GM18505 (cell line): Measurements from ENCODE around the gene SLC25A1.
A peak's percentile ranks its signal among the peaks of the same experiment; 100 is the strongest.

ENCODE experiments used
- ATAC-seq: cut with Tn5 transposase; IDR thresholded peaks from one replicate; pipeline ENCODE4 v1.9.1; 2021; ENCODE audit not compliant: unreplicated experiment
- POLR2A ChIP-seq: IDR thresholded peaks from 4 replicates; pipeline ENCODE4 v1.6.1; 2011; ENCODE audit warnings: borderline replicate concordance; ENCODE audit not compliant: insufficient read depth, insufficient read length; ENCODE audit errors: extremely low read depth

The SLC25A1 gene

DNA sequence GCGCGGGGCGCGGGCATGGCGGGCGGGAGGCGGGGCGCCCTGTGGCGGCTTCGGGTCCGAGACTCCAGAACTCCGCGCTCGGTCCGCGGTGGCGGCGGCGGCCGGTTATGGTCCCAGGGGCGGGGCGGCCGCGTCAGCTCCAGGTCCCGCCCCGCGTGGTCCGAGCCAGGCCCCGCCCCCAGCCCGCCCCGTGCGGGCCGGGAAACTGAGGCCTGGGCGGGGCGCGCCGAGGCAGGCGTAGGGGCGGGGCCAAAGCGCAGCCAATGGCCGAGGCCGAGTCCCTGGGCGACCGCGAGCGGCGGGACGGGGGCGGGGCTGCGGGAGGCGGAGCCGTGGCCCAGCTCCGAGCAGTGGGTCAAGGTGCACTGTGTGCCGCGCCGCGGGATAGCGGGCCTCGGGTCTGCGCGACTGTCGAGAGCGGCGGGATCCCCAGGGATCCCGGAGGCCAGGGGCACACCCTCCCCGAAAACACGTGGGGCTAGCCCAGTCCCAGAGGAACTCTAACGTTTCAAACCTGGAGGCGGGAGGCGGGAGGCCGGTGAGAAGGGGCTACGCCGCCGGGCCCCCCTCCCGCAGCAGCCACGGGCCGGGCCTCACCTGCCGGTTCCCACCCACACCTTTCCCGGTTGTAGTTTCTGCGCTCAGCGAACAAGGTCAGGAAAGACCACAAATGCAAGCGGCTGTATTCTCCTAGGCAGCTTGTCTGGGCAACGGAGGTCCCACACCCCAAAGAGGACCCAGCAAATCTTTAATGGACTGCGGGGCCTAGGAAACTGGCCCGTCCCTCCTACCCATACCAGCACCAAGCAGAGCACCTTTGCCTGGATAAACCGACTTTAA lies at the start of gene SLC25A1:
SLC25A1 (minus strand) TSS at position 80 of the 840 bp plus-strand sequence; CDS start at position 17, 63 bp downstream.
- TF ChIP-seq POLR2A, result peak; percentile 51
- ATAC-seq, result peak; percentile 57

DNA sequence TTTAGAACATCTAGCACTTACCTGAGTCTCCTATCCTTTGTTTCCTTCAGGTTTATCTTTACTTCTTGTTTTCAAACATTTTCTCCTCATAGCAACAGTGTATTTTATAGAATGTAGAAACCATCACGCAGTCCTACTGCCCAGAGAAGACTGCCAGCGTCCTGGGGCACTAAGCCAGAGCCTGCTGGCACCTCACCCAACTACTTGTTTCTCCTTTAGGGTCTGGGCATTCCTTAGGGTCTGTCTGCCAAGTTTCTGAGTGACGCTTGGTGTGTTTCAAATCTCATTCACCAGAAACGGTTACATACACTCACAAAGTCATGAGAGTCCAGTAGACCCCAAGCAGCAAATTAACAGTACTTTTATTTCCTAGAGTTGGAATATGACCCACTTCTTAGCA lies 49.6 kb upstream of the SLC25A1 start:
- ATAC-seq, result no peak
- TF ChIP-seq POLR2A, result no peak

DNA sequence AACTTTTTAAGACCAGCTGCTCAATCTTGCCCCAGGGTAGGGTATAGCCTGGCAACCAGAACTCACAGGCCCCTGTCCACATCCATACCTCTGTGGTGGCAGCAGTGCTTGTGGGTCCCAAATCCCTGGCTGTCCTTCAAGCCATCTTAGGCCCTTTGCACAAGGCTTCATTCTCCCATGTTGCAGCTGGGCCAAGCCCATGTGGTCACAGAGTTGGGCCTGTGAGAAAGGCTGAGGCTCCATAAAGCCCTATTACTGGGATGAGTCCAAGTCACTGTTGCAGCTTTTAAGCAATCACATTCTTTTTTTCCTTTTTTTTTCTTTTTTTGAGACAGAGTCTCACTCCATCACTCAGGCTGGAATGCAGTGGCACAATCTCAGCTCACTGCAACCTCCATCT lies 47.9 kb upstream of the SLC25A1 start:
- no peak for TF ChIP-seq POLR2A
- no peak for ATAC-seq

DNA sequence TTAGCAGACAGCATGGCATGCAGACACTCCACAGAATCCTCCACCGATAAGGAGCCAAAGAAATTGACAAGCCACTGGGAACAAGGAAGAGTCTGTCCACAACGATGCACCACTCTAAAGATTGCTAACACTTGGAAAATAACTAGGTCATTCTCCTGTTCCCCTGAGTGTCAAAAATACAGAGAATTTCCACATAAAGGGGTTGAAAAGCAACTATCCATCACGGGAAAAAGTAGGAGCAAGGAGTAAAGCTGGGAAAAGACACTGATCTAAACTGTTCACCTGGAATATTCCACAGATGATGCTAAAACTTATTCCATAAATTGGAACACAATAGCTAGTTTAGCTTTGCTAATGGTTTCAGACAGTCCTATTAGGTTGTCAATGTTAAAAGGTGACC lies 47.0 kb upstream of the SLC25A1 start:
- ATAC-seq, result no peak
- no peak for TF ChIP-seq POLR2A

DNA sequence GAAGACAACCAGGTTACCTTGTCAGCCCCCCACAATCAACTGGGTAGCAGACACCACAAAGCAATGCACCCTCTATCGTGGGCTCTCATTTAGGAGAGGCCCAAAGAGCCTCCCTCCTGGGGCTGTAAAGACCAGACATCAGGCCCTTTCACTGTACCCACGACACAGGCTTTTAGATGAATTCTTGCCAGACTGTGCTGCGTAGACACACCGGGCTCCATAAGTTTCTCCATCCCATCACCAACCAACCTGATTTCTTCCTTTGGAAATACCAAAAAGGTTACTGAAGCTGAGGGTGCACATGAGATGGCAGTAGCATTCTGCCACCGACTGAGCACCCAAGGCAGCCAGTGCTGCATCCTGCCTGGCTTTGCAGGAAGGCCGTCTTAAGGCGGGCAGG lies 46.4 kb upstream of the SLC25A1 start:
- no peak for TF ChIP-seq POLR2A
- ATAC-seq, result no peak

DNA sequence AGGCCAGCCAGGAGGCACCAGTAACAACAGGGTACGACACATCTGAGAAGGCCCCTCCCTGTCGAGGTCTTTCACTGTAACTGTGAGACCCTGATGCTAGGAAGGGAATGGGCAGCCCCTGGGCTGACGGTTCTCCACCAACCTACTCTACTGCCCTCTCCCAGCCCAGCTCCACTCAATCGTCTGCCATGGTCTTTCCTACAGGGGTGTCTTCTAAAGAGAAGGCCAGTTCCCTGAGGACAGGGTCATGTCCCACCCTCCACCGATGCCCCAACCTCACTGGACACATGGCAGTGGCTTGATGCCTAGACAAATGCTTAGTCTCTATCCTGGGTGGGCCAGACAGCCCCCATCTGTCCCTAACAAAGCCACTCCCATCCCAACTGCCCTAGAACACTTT lies 46.0 kb upstream of the SLC25A1 start:
- ATAC-seq, result no peak
- no peak for TF ChIP-seq POLR2A

DNA sequence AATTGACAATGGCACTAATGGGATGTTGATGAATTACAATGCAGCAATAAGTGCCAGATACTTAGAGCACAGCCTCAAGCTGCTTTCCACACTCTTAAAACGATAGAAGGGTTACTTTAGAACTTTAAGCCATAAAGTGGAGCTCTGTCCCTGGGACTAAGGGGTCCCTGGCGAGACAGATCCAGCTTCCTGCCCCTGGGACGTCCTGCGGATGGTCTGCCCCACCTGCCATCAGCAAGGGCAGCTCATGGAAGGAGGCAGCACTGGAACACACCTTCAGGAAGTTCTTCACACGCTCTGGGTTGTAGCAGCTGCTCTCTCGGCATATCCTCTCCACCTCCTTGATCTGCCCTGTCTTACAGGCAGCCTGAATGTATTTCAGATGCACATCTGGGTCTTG lies 45.1 kb upstream of the SLC25A1 start:
- no peak for ATAC-seq
- TF ChIP-seq POLR2A, result no peak

DNA sequence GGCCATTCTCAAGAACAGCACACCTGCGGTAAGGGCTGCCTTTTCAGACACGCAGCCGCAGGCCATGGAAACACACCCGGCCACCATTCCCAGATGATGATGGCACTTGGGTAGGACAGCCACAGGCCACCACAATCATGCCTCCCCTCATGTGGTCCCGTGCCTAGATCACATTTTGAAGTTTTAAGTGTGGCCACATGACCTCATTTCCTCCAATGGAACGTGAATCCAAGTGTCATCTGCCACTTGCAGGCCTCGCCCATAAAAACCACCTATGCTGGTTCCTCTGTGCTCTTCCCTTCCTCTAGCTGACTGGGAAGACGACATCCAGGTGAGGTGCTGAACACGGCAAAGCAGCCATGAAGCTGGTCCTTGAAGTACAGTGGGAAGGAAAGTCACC lies 44.6 kb upstream of the SLC25A1 start:
- ATAC-seq, result no peak
- TF ChIP-seq POLR2A, result no peak

DNA sequence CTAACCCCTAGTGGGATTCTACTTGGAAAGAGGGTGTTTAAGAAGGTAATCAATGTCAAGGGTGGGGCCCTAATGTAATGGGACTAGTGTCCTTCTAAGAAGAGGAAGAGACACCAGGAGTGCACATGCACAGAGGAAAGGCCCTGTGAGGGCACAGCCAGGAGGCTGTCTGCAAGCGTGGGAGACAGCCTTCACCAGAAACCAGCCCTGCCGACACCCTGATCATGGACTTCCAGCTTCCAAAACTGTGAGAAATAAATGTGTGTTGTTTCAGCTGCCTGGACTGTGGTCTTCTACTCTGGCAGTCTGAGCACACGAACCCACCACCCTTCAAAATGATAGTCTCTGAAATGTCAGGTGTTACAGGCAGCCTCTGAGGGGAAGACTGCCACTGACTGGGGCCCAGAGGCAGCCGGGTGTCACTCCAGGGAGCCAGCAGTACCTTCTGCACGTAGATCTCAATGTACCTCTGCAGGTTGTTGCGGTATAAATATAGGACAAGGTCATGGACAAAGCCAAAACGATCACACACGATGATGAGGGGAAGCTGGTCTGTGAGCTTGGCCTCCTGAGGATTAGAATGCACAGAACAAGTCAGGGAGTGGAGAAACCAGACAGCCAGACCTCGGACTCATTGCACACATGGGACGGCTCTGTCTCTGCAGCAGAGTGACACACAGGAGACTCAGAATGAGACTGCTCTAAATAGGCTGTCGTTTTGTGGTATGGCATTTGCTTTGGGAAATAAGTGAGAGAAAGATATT lies 43.9 kb upstream of the SLC25A1 start:
- ATAC-seq, result no peak

DNA sequence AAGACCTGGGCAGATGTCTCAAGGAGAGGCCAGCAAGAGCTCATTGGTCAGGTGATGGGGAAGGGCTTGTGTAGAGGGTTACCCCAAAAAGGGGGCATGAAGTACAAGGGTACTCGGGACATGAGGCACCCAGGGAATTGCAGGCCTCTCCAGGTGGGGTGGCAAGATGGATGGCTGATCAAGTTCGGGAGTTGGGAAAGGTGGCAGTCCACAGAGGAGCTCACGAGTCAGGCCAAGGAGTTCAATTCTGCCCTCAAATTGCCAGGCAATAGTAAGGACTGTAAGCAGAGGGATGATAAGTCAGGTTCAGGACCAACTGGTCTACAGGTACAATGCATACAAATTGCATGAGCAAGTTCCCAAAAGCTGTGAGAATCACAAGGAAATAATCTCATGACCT lies 42.3 kb upstream of the SLC25A1 start:
- TF ChIP-seq POLR2A, result no peak
- ATAC-seq, result no peak

More for the DNA sequence above, 43.9 kb upstream of the SLC25A1 start:
- TF ChIP-seq POLR2A, result no peak

DNA sequence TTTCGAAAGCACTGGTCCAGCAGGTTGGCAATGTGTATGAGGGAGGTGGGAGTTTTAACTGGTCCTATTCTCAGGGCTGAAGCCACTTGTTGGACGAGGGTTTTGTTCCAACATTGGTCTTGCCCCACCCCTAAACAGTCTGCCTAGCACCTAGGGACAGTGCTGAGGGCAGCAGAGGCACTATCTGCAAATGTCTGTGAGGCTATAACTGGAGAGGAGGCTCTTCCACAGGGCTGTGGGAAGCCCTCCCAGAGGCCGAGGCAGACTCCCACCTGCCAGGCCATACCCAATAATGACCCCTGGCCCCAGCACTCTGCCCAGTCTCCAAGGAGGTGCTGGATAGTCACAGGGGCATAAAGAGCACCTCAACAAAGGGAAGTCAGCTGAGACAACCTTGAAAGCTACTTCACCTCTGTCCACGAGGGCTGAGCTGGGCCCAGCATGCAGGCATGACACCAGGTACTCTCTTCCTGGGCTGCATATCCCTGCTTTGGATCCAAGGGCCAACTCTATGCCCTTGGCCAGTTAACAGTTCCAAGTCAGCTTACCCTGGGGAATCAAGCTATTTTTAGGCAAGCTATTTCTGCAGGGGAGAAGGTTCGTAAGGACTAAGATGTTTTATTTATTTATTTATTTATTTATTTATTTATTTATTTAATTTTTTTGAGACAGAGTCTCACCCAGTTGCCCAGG lies 40.2 kb upstream of the SLC25A1 start:
- ATAC-seq, result no peak
- TF ChIP-seq POLR2A, result no peak

DNA sequence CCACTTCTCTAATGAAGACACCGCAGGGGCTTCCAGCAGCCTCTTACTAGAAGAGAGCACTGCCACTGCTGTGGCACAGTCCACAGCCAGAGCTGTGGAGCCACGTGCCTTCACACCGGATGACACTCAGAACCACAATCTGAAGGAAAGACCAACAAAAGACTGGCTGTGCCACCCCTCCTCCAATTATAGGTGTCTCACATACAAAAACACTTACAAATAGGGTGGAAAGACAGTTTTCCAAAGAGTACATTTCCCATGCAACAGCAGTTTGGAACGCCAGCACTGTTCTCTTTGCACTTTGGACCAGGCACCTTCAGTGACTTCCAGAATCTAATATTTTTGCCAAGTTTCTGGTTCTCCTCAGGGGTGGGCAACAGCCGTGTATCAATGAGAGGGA lies 38.0 kb upstream of the SLC25A1 start:
- no peak for ATAC-seq
- no peak for TF ChIP-seq POLR2A

DNA sequence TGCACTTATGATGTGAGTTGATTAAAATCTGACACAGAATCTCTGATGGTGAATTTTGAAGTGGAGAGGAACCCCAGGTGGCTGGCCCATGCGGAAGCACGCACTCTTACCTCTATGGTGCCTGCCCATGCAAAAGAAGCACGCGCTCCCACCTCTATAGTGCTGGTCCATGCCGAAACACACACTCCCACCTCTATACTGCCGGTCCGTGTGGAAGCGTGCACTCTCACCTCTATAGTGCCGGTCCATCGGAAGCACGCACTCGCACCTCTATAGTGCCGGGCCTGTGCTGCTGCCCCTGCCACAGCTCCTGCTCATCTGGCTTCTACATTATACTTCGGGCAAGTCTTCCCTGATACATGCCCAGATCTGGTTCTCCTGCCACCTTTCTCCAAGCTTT lies 36.8 kb upstream of the SLC25A1 start:
- no peak for ATAC-seq
- no peak for TF ChIP-seq POLR2A
